NCI-H1417 treated with DMSO at 0.1 percent for 48 hours (cell line): ENCODE results near the gene NDUFB7.
"Not testable (repeated sequence)": the region's sequence is repeated elsewhere in the genome, so short reads cannot be mapped to it uniquely, and the experiment has no call there.

Experiments
- DNase-seq: peaks from one replicate; lab custom pipeline; 2025; lab: John Stamatoyannopoulos, UW

NDUFB7 gene

GRCh38 chr19:14571695-14572490 lies at the start of gene NDUFB7:
TSS of gene NDUFB7 (minus strand) at chr19:14572066. CDS start at chr19:14572000, 66 bp downstream.
- DNase-seq = peak; percentile 86

- no peak for DNase-seq
Observed at GRCh38 chr19:14619404-14619803, 47.5 kb upstream of the NDUFB7 start.

GRCh38 chr19:14616407-14616806 lies 44.5 kb upstream of the NDUFB7 start:
- no peak for DNase-seq

- no peak for DNase-seq
Observed at GRCh38 chr19:14615623-14616022, 43.8 kb upstream of the NDUFB7 start.

- DNase-seq = no peak
Observed at GRCh38 chr19:14614099-14614412, 42.2 kb upstream of the NDUFB7 start.

- DNase-seq = not testable (repeated sequence)
Observed at GRCh38 chr19:14613399-14614098, 41.7 kb upstream of the NDUFB7 start.

- DNase-seq = no peak
Observed at GRCh38 chr19:14612657-14613056, 40.8 kb upstream of the NDUFB7 start.

- DNase-seq = not testable (repeated sequence)
Observed at GRCh38 chr19:14612242-14612641, 40.4 kb upstream of the NDUFB7 start.

- no peak for DNase-seq
Observed at GRCh38 chr19:14611051-14611450, 39.2 kb upstream of the NDUFB7 start.

GRCh38 chr19:14606627-14607026 lies 34.8 kb upstream of the NDUFB7 start:
- no peak for DNase-seq

- no peak for DNase-seq
Observed at GRCh38 chr19:14603990-14604387, 32.1 kb upstream of the NDUFB7 start.

- DNase-seq = no peak
Observed at GRCh38 chr19:14599548-14600147, 27.8 kb upstream of the NDUFB7 start.

- DNase-seq = no peak
Observed at GRCh38 chr19:14595558-14595957, 23.7 kb upstream of the NDUFB7 start.

- DNase-seq = not testable (repeated sequence)
Observed at GRCh38 chr19:14589433-14589832, 17.6 kb upstream of the NDUFB7 start.

- not testable (repeated sequence) for DNase-seq
Observed at GRCh38 chr19:14585187-14585586, 13.3 kb upstream of the NDUFB7 start.

GRCh38 chr19:14584372-14584771 lies 12.5 kb upstream of the NDUFB7 start:
- not testable (repeated sequence) for DNase-seq

- DNase-seq = no peak
Observed at GRCh38 chr19:14582894-14583340, 11.1 kb upstream of the NDUFB7 start, which contains the start of gene CLEC17A. TSS of gene CLEC17A (plus strand) at chr19:14583084. CDS start at chr19:14583161, 77 bp downstream.

GRCh38 chr19:14580623-14581237 lies 8.9 kb upstream of the NDUFB7 start:
- no peak for DNase-seq

- DNase-seq = no peak
Observed at GRCh38 chr19:14577885-14578427, 6.1 kb upstream of the NDUFB7 start.

- DNase-seq = no peak
Observed at GRCh38 chr19:14577264-14577663, 5.4 kb upstream of the NDUFB7 start.

- DNase-seq = no peak
Observed at GRCh38 chr19:14576363-14576762, 4.5 kb upstream of the NDUFB7 start.

- no peak for DNase-seq
Observed at GRCh38 chr19:14575428-14575980, 3.6 kb upstream of the NDUFB7 start.
